GM12864 (cell line): Measurements from ENCODE around the gene SHH.

Source experiments
- DNase-seq: peaks from one replicate; pipeline ENCODE4 v3.0.0-alpha.2; 2011; ENCODE audit warnings: low read depth
- H3K4me3 ChIP-seq: 2 replicates; pipeline ENCODE4 v1.5.1; 2011; ENCODE audit warnings: mild to moderate bottlenecking, low read depth, low read length, control low read depth
- CTCF ChIP-seq: IDR thresholded peaks from 2 replicates; pipeline ENCODE4 v1.5.1; 2011; ENCODE audit warnings: low read depth, mild to moderate bottlenecking, moderate library complexity, low read length, control low read depth, inconsistent platforms; ENCODE audit errors: missing control alignments

SHH gene

GRCh38 chr7:155755026-155755425, 57.2 kb downstream of the SHH start:
- H3K4me3 ChIP-seq: no peak overlapping the region
- no peak for DNase-seq
- TF ChIP-seq CTCF: no peak

- no peak overlapping the region for H3K4me3 ChIP-seq
- TF ChIP-seq CTCF: no peak
- DNase-seq: no peak
Observed at GRCh38 chr7:155754165-155754564, 58.1 kb downstream of the SHH start.

- DNase-seq: no peak
- TF ChIP-seq CTCF: no peak
- peak overlapping the region; percentile 13 for H3K4me3 ChIP-seq
Observed at GRCh38 chr7:155753446-155753965, 58.8 kb downstream of the SHH start.

- DNase-seq: peak; percentile 65
- H3K4me3 ChIP-seq: peak overlapping the region; percentile 13; the same call in 1 of the 2 replicates
Observed at GRCh38 chr7:155752756-155753445, 59.4 kb downstream of the SHH start.

GRCh38 chr7:155751409-155751808, 60.9 kb downstream of the SHH start:
- H3K4me3 ChIP-seq: no peak overlapping the region
- DNase-seq: no peak
- TF ChIP-seq CTCF: no peak

More at GRCh38 chr7:155752756-155753445, 59.4 kb downstream of the SHH start:
- no peak for TF ChIP-seq CTCF

- H3K4me3 ChIP-seq: no peak overlapping the region
- TF ChIP-seq CTCF: no peak
- no peak for DNase-seq
Observed at GRCh38 chr7:155750255-155751125, 61.8 kb downstream of the SHH start.
